GM12865 (cell line): ENCODE measurements around the gene CTCF.
A peak's percentile ranks its signal among the peaks of the same experiment; 100 is the strongest.

Source experiments
- DNase-seq: peaks from one replicate; pipeline ENCODE4 v3.0.0; 2010; ENCODE audit warnings: low read depth
- H3K4me3 ChIP-seq: 2 replicates; pipeline ENCODE4 v1.5.1; 2011; ENCODE audit warnings: mild to moderate bottlenecking, low read depth, low read length, control low read depth
- CTCF ChIP-seq: IDR thresholded peaks from 2 replicates; pipeline ENCODE4 v1.5.1; 2011; ENCODE audit warnings: low read length, control low read depth, low read depth, inconsistent platforms; ENCODE audit not compliant: insufficient read depth; ENCODE audit errors: missing control alignments

The CTCF gene

GRCh38 chr16:67518676-67519075 lies 43.6 kb upstream of the CTCF start:
- TF ChIP-seq CTCF, result no peak
- peak overlapping the region; percentile 47 for H3K4me3 ChIP-seq
- DNase-seq, result no peak

GRCh38 chr16:67519242-67519641 lies 43.1 kb upstream of the CTCF start:
- peak overlapping the region; percentile 47 for H3K4me3 ChIP-seq
- no peak for TF ChIP-seq CTCF
- no peak for DNase-seq

GRCh38 chr16:67521095-67521804 lies 41.1 kb upstream of the CTCF start:
- H3K4me3 ChIP-seq, result peak overlapping the region; percentile 55
- TF ChIP-seq CTCF, result peak; percentile 100
- DNase-seq, result peak; percentile 98

GRCh38 chr16:67525176-67525860 lies 37.0 kb upstream of the CTCF start:
- no peak for TF ChIP-seq CTCF
- H3K4me3 ChIP-seq, result no peak overlapping the region
- DNase-seq, result no peak

- no peak overlapping the region for H3K4me3 ChIP-seq
- TF ChIP-seq CTCF, result no peak
- no peak for DNase-seq
Observed at GRCh38 chr16:67526149-67526791, 36.1 kb upstream of the CTCF start.

- no peak for TF ChIP-seq CTCF
- DNase-seq, result no peak
- H3K4me3 ChIP-seq, result peak within 1 kb of the TSS; percentile 51
Observed at GRCh38 chr16:67528222-67528869, 34.0 kb upstream of the CTCF start, which contains the start of gene RIPOR1. TSS of gene RIPOR1 (plus strand) at chr16:67528829. CDS start at chr16:67538447, 9,618 bp downstream.
